Effector CD4-positive, alpha-beta T cell (primary cell): ENCODE results near the gene SNX27.
"Not testable (repeated sequence)": the region's sequence is repeated elsewhere in the genome, so short reads cannot be mapped to it uniquely, and the experiment has no call there.

Experiments used
- DNase-seq: peaks from one replicate; pipeline ENCODE4 v3.0.0-alpha.2; 2020

SNX27 gene

GRCh38 chr1:151723726-151724370 lies 112.0 kb downstream of the SNX27 start:
- no peak for DNase-seq

GRCh38 chr1:151728151-151729054 lies 116.6 kb downstream of the SNX27 start:
- no peak for DNase-seq

- no peak for DNase-seq
Observed at GRCh38 chr1:151729157-151729965, 117.5 kb downstream of the SNX27 start.

GRCh38 chr1:151729966-151730291 lies 118.1 kb downstream of the SNX27 start:
- no peak for DNase-seq

- DNase-seq = no peak
Observed at GRCh38 chr1:151733126-151733525, 121.3 kb downstream of the SNX27 start.

GRCh38 chr1:151733995-151734394 lies 122.1 kb downstream of the SNX27 start:
- DNase-seq = not testable (repeated sequence)

- DNase-seq = no peak
Observed at GRCh38 chr1:151737026-151737425, 125.2 kb downstream of the SNX27 start.

GRCh38 chr1:151737479-151737878 lies 125.6 kb downstream of the SNX27 start:
- no peak for DNase-seq

GRCh38 chr1:151739590-151740355 lies 127.9 kb downstream of the SNX27 start:
- DNase-seq = no peak

- no peak for DNase-seq
Observed at GRCh38 chr1:151741516-151741915, 129.7 kb downstream of the SNX27 start.
